Activated naive CD8-positive, alpha-beta T cell treated with anti-CD3 and anti-CD28 coated beads, Interleukin-2, amount 50 U/mL, for 24 hours (primary cell): ENCODE results near the gene POU6F1.
"Not testable (repeated sequence)": the region's sequence is repeated elsewhere in the genome, so short reads cannot be mapped to it uniquely, and the experiment has no call there.

ENCODE experiments used
- ATAC-seq: fragments of 150-1000 bp; cut with Tn5 transposase; one replicate; pipeline ENCODE4 v1.10.0; 2021
- DNase-seq: peaks from one replicate; pipeline ENCODE4 v3.0.0; 2021
- H3K27ac Mint-ChIP-seq: one replicate; pipeline ENCODE4 v1.8.0; 2021; ENCODE audit warnings: mild to moderate bottlenecking, mixed read lengths
- H3K27me3 Mint-ChIP-seq: one replicate; pipeline ENCODE4 v1.8.0; 2021; ENCODE audit warnings: mixed read lengths
- H3K36me3 Mint-ChIP-seq: one replicate; pipeline ENCODE4 v1.8.0; 2021; ENCODE audit warnings: low read depth, mixed read lengths
- H3K4me1 Mint-ChIP-seq: one replicate; pipeline ENCODE4 v1.8.0; 2021; ENCODE audit warnings: mixed read lengths
- H3K4me3 Mint-ChIP-seq: one replicate; pipeline ENCODE4 v1.8.0; 2021; ENCODE audit warnings: mild to moderate bottlenecking, moderate library complexity, mixed read lengths
- H3K9me3 Mint-ChIP-seq: one replicate; pipeline ENCODE4 v1.8.0; 2021; ENCODE audit warnings: mixed read lengths

Gene POU6F1

DNA sequence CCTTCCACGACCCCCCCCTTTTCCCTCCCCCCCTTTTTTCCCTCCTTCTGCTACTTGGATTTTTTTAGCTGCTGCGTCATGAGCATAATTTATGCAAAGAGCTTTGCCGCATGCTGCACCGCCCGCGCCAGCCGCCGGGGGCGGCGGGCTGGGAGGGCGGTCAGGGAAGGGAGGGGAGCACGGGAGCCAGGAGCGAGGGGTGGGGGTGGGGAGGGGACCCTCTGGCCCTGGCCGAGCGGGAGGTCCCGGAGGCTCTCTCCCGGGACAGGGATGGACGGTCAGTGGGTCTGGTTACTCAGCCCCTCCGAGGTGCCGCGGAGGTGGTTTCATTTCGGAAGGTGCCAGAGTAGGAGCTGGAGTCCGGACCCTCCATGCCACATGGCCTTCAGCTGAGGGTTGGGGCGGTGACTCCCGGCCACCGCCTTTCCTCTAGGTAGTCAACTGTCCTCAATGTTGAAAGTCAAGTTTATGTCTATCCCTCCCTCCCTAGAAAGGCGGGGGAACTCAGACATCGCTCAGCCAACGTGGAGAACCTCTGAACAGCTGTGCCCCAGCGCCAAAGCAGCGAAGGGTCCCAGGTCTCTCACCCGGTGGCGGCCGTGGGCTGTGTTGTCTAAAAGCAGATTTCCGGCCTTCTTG lies at the start of gene POU6F1:
Gene POU6F1 (minus strand): TSS at position 95 of the 639 bp plus-strand sequence. CDS start 11,226 bp downstream, outside the sequence.
- Mint-ChIP-seq H3K36me3 (no peaks in the 10 kb centered on the region), H3K27ac (peak within 1 kb of the TSS; percentile 90), H3K27me3 (no peaks in the 10 kb centered on the region), H3K4me3 (peak within 1 kb of the TSS; percentile 83), H3K9me3 (no peaks in the 10 kb centered on the region), H3K4me1 (peaks cover 16% of the 10 kb centered on the region)
- peak; percentile 72 for DNase-seq
- ATAC-seq: peak; percentile 78

DNA sequence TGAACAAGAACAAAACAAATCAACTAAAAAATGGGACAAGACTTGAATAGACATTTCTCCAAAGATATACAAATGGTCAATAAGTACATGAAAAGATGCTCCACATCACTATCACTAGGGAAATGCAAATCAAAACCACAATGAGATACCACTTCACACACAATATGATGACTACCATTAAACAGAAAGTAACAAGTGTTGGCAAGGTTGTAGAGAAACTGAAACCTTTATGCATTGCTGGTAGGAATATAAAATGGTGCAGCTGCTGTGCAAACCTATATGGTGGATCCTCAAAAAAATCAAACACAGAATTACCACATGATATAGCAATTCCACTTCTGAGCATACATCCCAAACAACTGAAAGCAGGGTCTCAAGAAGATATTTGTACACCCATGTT lies 47.2 kb upstream of the POU6F1 start:
- Mint-ChIP-seq H3K36me3 (no peaks in the 10 kb centered on the region), H3K4me1 (peaks cover 28% of the 10 kb centered on the region), H3K27me3 (peaks cover 8% of the 10 kb centered on the region), H3K9me3 (no peaks in the 10 kb centered on the region), H3K27ac (no peak overlapping the region), H3K4me3 (peak overlapping the region; percentile 28)
- ATAC-seq (peak; percentile 86), DNase-seq (no peak)

DNA sequence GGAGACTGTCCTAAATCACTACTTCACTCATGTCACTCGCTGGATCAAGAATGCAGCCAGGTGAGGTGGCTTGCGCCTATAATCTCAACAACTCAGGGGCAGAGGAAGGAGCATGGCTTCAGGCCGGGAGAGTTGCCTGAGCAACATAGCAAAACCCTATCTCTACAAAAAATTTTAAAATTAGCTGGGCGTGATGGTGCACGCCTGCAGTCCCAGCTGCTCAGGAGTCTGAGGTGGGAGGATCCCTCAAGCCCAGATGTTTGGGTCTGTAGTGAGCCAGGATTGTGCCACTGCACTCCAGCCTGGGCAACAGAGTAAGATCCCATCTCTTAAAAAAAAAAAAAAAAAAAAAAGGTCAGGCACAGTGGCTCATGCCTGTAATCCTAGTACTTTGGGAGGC lies 46.4 kb upstream of the POU6F1 start:
- DNase-seq (no peak), ATAC-seq (no peak)
- H3K4me3 Mint-ChIP-seq: no peak overlapping the region
- H3K27ac Mint-ChIP-seq: no peak overlapping the region
- peaks cover 5% of the 10 kb centered on the region for H3K27me3 Mint-ChIP-seq
- no peaks in the 10 kb centered on the region for H3K9me3 Mint-ChIP-seq
- H3K4me1 Mint-ChIP-seq: peaks cover 25% of the 10 kb centered on the region
- no peaks in the 10 kb centered on the region for H3K36me3 Mint-ChIP-seq

GRCh38 chr12:51263341-51263740 lies 45.5 kb upstream of the POU6F1 start:
- no peak overlapping the region for H3K4me3 Mint-ChIP-seq
- no peaks in the 10 kb centered on the region for H3K27me3 Mint-ChIP-seq
- peaks cover 25% of the 10 kb centered on the region for H3K4me1 Mint-ChIP-seq
- DNase-seq (no peak), ATAC-seq (no peak)
- no peak overlapping the region for H3K27ac Mint-ChIP-seq
- no peaks in the 10 kb centered on the region for H3K9me3 Mint-ChIP-seq
- H3K36me3 Mint-ChIP-seq: no peaks in the 10 kb centered on the region

- no peaks in the 10 kb centered on the region for H3K9me3 Mint-ChIP-seq
- ATAC-seq: no peak
- no peak overlapping the region for H3K4me3 Mint-ChIP-seq
- no peak for DNase-seq
- H3K27me3 Mint-ChIP-seq: no peaks in the 10 kb centered on the region
- H3K36me3 Mint-ChIP-seq: no peaks in the 10 kb centered on the region
- H3K27ac Mint-ChIP-seq: no peak overlapping the region
- H3K4me1 Mint-ChIP-seq: peaks cover 25% of the 10 kb centered on the region
These were observed 44.9 kb upstream of the POU6F1 start for GRCh38 chr12:51262758-51263177.

- not testable (repeated sequence) for H3K27ac Mint-ChIP-seq, DNase-seq, H3K36me3 Mint-ChIP-seq, H3K27me3 Mint-ChIP-seq, H3K4me1 Mint-ChIP-seq, H3K9me3 Mint-ChIP-seq, H3K4me3 Mint-ChIP-seq, ATAC-seq
These were observed 41.7 kb upstream of the POU6F1 start for GRCh38 chr12:51259600-51259999.

DNA sequence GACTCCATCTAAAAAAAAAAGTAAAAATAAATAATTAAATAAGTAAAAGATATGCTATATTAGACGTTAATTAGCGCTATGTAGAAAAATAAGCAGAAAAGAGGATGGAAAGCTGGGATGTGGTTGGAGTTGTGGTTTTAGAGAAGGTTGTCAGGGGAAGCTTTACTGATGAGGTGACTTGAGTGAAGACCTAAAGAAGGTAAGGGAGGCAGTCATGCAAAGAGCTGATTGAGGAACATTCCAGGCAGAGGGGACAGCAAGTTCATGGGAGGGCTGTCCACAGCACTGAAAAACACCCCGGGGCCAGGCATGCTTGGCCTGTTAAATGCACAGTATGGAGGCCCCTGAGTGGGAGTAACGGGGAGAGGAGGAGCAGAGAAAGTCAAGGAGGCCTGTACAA lies 36.7 kb upstream of the POU6F1 start:
- no peak for ATAC-seq
- Mint-ChIP-seq H3K4me3 (no peak overlapping the region), H3K9me3 (no peaks in the 10 kb centered on the region)

DNA sequence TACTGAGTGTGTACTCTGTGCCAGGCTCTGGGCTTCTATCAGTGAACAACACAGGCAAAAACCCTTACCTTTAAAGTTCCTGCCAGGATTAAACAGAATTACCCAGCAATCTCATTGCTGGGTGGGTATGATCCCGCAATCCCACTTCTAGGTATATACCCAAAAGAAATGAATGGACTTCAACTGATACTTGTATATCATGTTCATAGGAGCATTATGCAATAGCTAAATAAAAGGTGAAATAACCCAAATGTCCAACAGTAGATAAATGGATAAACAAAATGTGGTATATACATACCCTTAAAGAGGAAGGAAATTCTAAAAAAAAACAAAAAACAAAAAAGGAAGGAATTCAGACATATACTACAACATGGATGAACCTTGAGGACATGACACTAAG lies 35.4 kb upstream of the POU6F1 start:
- no peak overlapping the region for H3K27ac Mint-ChIP-seq
- no peaks in the 10 kb centered on the region for H3K9me3 Mint-ChIP-seq
- H3K4me3 Mint-ChIP-seq: no peak overlapping the region
- H3K4me1 Mint-ChIP-seq: peaks cover 3% of the 10 kb centered on the region
- peaks cover 1% of the 10 kb centered on the region for H3K36me3 Mint-ChIP-seq
- H3K27me3 Mint-ChIP-seq: no peaks in the 10 kb centered on the region
- DNase-seq (no peak), ATAC-seq (no peak)

More for the DNA sequence above, 36.7 kb upstream of the POU6F1 start:
- Mint-ChIP-seq H3K27me3 (no peaks in the 10 kb centered on the region), H3K4me1 (no peaks in the 10 kb centered on the region), H3K36me3 (no peaks in the 10 kb centered on the region), H3K27ac (no peak overlapping the region)
- no peak for DNase-seq

DNA sequence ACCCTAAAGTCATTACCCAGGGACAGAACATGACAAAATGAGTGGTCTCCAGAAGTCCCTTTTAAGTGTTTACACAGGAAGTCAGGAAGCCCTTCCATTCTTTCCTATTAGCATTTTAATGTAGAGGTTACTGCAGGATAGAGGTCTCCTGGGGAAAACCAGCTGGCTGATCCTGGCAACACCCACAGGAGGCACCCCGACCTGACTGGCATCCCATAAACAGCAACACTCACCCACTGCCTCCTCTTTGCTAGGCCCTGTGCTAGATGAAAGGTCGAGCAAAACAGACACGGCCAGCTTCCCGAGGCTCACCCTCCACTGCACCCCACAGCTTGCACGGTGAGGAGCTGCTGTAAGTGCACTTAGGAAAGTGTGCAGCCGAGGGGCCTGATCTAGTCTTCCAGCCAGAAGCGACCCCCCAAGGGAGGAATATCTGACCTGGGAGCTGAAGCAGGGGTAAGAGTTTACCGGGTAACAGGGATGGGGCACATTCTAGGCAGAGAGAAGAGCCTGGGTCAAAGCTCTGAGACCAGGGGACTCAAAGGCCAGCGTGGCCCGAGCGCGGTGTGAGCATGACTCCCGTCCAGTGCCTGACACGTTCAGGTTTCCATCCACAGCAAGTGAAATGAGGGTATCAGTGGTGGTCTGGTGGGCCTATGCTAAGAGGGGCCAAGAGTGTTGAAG lies 29.8 kb upstream of the POU6F1 start:
- no peak for ATAC-seq
- Mint-ChIP-seq H3K27ac (no peak overlapping the region), H3K4me3 (no peak overlapping the region), H3K27me3 (no peaks in the 10 kb centered on the region), H3K9me3 (no peaks in the 10 kb centered on the region), H3K36me3 (peaks cover 18% of the 10 kb centered on the region), H3K4me1 (peaks cover 41% of the 10 kb centered on the region)
- DNase-seq: no peak

DNA sequence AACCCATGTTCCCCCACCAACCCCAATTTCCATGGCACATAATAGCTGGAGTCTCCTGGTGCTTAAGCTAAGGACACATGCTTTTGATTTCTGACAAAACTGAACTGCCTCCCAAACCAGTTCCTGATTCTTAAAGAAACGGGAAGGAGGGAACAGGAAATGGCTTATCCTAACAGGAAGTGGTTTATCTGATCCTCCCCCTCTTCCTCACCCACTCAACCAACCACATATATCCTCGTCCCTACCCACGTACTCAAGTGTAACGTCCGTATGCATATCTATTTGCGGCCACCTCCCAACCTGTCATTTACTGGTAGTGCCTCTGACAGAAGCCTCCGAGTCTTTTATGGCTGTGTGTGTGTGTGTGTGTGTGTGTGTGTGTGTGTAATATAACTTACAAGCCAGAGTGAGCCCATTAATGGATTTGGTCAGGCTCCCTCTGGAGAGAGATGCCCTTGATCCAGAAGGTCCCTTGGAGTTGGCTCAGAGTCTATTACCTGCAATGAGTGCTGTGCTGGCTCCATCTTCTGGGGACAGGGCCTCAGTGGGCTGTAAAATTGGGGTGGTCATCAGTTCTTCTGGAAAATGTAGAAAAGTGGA lies 28.5 kb upstream of the POU6F1 start:
- DNase-seq: no peak
- H3K36me3 Mint-ChIP-seq: peaks cover 28% of the 10 kb centered on the region

GRCh38 chr12:51245476-51246253 lies 27.8 kb upstream of the POU6F1 start:
- Mint-ChIP-seq H3K27ac (peak overlapping the region; percentile 90), H3K27me3 (no peaks in the 10 kb centered on the region), H3K4me1 (peaks cover 52% of the 10 kb centered on the region), H3K36me3 (peaks cover 34% of the 10 kb centered on the region), H3K9me3 (no peaks in the 10 kb centered on the region), H3K4me3 (peak overlapping the region; percentile 42)
- DNase-seq (no peak), ATAC-seq (no peak)

More for the DNA sequence above, 28.5 kb upstream of the POU6F1 start:
- peaks cover 45% of the 10 kb centered on the region for H3K4me1 Mint-ChIP-seq
- no peaks in the 10 kb centered on the region for H3K9me3 Mint-ChIP-seq
- peak overlapping the region; percentile 90 for H3K27ac Mint-ChIP-seq
- H3K27me3 Mint-ChIP-seq: no peaks in the 10 kb centered on the region
- H3K4me3 Mint-ChIP-seq: peak overlapping the region; percentile 42
- peak; percentile 42 for ATAC-seq

DNA sequence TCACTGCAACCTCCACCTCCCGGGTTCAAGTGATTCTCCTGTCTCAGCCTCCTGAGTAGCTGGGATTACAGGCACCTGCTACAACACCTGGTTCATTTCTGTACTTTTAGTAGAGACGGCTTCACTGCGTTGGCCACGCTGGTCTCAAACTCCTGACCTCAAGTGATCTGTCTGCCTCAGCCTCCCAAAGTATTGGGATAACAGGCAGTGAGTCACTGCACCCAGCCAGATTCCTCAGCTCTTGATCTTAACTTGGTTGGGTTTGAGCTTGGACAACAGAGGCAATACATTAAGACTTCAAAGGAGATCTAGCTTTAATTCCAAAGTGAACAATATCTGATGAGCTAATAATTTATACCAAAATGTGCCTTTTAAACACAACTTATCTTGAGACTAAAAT lies 26.4 kb upstream of the POU6F1 start:
- Mint-ChIP-seq H3K36me3 (peaks cover 41% of the 10 kb centered on the region), H3K27me3 (no peaks in the 10 kb centered on the region), H3K9me3 (no peaks in the 10 kb centered on the region), H3K4me1 (peaks cover 64% of the 10 kb centered on the region), H3K27ac (peak overlapping the region; percentile 33), H3K4me3 (no peak overlapping the region)
- ATAC-seq: no peak
- DNase-seq: no peak

GRCh38 chr12:51242876-51243275 lies 25.0 kb upstream of the POU6F1 start:
- ATAC-seq (no peak), DNase-seq (no peak)
- H3K27ac Mint-ChIP-seq: peak overlapping the region; percentile 9
- H3K9me3 Mint-ChIP-seq: no peaks in the 10 kb centered on the region
- no peaks in the 10 kb centered on the region for H3K27me3 Mint-ChIP-seq
- no peak overlapping the region for H3K4me3 Mint-ChIP-seq
- H3K36me3 Mint-ChIP-seq: peaks cover 40% of the 10 kb centered on the region
- peaks cover 65% of the 10 kb centered on the region for H3K4me1 Mint-ChIP-seq

DNA sequence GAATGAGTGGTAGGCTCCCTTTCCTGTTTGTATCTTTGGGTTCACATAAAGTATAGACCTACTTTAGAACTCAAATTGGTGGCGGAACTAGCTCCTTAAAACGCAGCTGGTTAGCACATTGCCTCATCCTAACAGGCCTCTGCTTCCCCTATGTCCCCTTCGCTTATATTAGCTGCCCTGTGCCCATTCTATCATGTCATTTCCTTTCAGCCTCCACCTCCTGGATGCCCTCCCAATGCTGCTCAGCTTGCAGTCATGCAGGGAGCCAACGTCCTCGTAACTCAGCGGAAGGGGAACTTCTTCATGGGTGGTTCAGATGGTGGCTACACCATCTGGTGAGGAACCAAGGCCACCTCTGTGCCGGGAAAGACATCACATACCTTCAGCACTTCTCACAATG lies 24.3 kb upstream of the POU6F1 start:
- DNase-seq: no peak
- H3K9me3 Mint-ChIP-seq: no peaks in the 10 kb centered on the region
- H3K27ac Mint-ChIP-seq: peak overlapping the region; percentile 44
- ATAC-seq: no peak
- peaks cover 59% of the 10 kb centered on the region for H3K4me1 Mint-ChIP-seq
- no peaks in the 10 kb centered on the region for H3K27me3 Mint-ChIP-seq
- H3K4me3 Mint-ChIP-seq: no peak overlapping the region
- peaks cover 40% of the 10 kb centered on the region for H3K36me3 Mint-ChIP-seq
